K562 (cell line): ENCODE measurements around the gene FOXJ2. TPM values are rescaled to one million over a fixed set of nuclear protein-coding genes. Genes with fewer than 3 reads are reported as not detected.

Experiments used
- CBFA2T3 ChIP-seq: fragments of 450-650 bp; IDR thresholded peaks from 2 replicates; pipeline ENCODE4 v1.6.1; 2017
- CBX8 ChIP-seq: fragments of 200-600 bp; sonication (generic); IDR thresholded peaks from 2 replicates; pipeline ENCODE4 v1.6.1; 2012; ENCODE audit warnings: borderline replicate concordance, mixed run types, low read depth, mild to moderate bottlenecking, moderate library complexity, mixed read lengths, low read length, control low read depth, inconsistent platforms; ENCODE audit not compliant: poor library complexity, severe bottlenecking; ENCODE audit errors: extremely low read depth
- CHD1 ChIP-seq: fragments of 200-600 bp; sonication (generic); IDR thresholded peaks from one replicate; pipeline ENCODE4 v1.6.1; 2012; ENCODE audit warnings: mild to moderate bottlenecking, moderate library complexity, low read length, inconsistent platforms
- CREM ChIP-seq: IDR thresholded peaks from 2 replicates; pipeline ENCODE4 v1.6.1; 2014; ENCODE audit warnings: antibody characterized with exemption, low read depth
- EWSR1 ChIP-seq: fragments of 450-650 bp; IDR thresholded peaks from 2 replicates; pipeline ENCODE4 v1.6.1; 2018; ENCODE audit warnings: borderline replicate concordance, mild to moderate bottlenecking, low read depth, moderate library complexity; ENCODE audit not compliant: partially characterized antibody
- L3MBTL2 ChIP-seq: fragments of 450-650 bp; IDR thresholded peaks from 2 replicates; pipeline ENCODE4 v1.6.1; 2016; ENCODE audit warnings: mild to moderate bottlenecking, moderate library complexity
- MYC ChIP-seq, 2 experiments: fragments of 250-450 bp in 1 of 2; sonication (Bioruptor Pico) in 1 of 2; IDR thresholded peaks; 2 replicates each; pipeline versions ENCODE4 v1.5.1 to v1.6.1; 2012 to 2021; ENCODE audit warnings: low read depth in 2 of 2, borderline replicate concordance in 1 of 2, improper control_type of control experiment in 1 of 2, low read length in 1 of 2, mild to moderate bottlenecking in 1 of 2, moderate library complexity in 1 of 2
- NELFE ChIP-seq: IDR thresholded peaks from 2 replicates; pipeline ENCODE4 v1.6.1; 2011; ENCODE audit warnings: mild to moderate bottlenecking; ENCODE audit not compliant: insufficient read depth, insufficient read length
- NFIX ChIP-seq: fragments of 250-450 bp; sonication (Bioruptor Pico); IDR thresholded peaks from 2 replicates; pipeline ENCODE4 v1.4.0; 2020; ENCODE audit warnings: low read depth, mild to moderate bottlenecking, moderate library complexity
- TEAD2 ChIP-seq: fragments of 450-650 bp; IDR thresholded peaks from 2 replicates; pipeline ENCODE4 v1.6.1; 2016; ENCODE audit warnings: missing genetic modification characterization, control low read depth, missing compliant biosample characterization
- polyA plus RNA-seq, 8 experiments: library from polyadenylated mRNA; depleted of rRNA in 4 of 8; stranded (reverse) in 5 of 8; unstranded in 3 of 8; fragments of >200 nt; fragmentation: Nextera tagmentation in 2 of 8; fragmentation: Illumina TruSeq in 1 of 8; extraction: Ambion mirVana in 2 of 8; extraction: Trizol in 1 of 8; gene quantifications; 2 replicates each; pipeline versions ENCODE4 v1.2.1 to v1.2.3, GENCODE V29; 2011 to 2014; ENCODE audit warnings: inconsistent platforms in 1 of 8, missing spikeins in 1 of 8
- total RNA-seq, 7 experiments: library from RNA; depleted of rRNA in 6 of 7; stranded (reverse); fragments of >200 nt in 6 of 7; fragmentation: Illumina TruSeq in 2 of 7; extraction: Trizol in 2 of 7; gene quantifications; 2 replicates each; pipeline versions ENCODE4 v1.2.1 to v1.2.3, GENCODE V29; 2011 to 2021; ENCODE audit warnings: low replicate concordance in 1 of 7
- TF ChIP-seq, protein P1 (sequence below), 2 experiments: fragments of 450-650 bp in 1 of 2; sonication (generic) in 1 of 2; formaldehyde crosslinking; conservative IDR thresholded peaks; 2 replicates each; pipeline versions ENCODE4 v1.4.0 to v1.8.1; 2020 to 2022; ENCODE audit warnings: mild to moderate bottlenecking in 1 of 2, missing genetic modification reagents in 1 of 2
- TF ChIP-seq, protein P2 (sequence below): sonication (generic); formaldehyde crosslinking; IDR thresholded peaks from 2 replicates; pipeline ENCODE4 v1.5.0; 2020; ENCODE audit warnings: missing genetic modification reagents
- TF ChIP-seq, protein P3 (sequence below), 2 experiments: fragments of 200-800 bp in 1 of 2; sonication (Bioruptor generic) in 1 of 2; sonication (generic) in 1 of 2; formaldehyde crosslinking in 1 of 2; IDR thresholded peaks in 1 of 2; conservative IDR thresholded peaks in 1 of 2; 2 replicates each; pipeline versions ENCODE4 v1.5.0 to v1.6.1; 2016 to 2020; ENCODE audit warnings: missing compliant biosample characterization in 1 of 2, missing genetic modification characterization in 1 of 2, missing genetic modification reagents in 1 of 2
- TF ChIP-seq, protein P4 (sequence below): fragments of 250-450 bp; sonication (Bioruptor Pico); IDR thresholded peaks from 2 replicates; pipeline ENCODE4 v1.8.0; 2022; ENCODE audit warnings: moderate library complexity, mild to moderate bottlenecking, inconsistent platforms
- TF ChIP-seq, protein P5 (sequence below): IDR thresholded peaks from 2 replicates; pipeline ENCODE4 v1.6.1; 2016; ENCODE audit warnings: missing genetic modification characterization, missing compliant biosample characterization
- TF ChIP-seq, protein P6 (sequence below): fragments of 450-650 bp; IDR thresholded peaks from 2 replicates; pipeline ENCODE4 v1.6.1; 2016; ENCODE audit warnings: low read depth, mild to moderate bottlenecking, moderate library complexity

The FOXJ2 gene
- total and polyA plus RNA-seq, 9 of the 15 experiments (the other 6 are each of a cell fraction or from before 2014, with no cell fraction given) = 1.0 to 7.5 (median 2.4) TPM

DNA sequence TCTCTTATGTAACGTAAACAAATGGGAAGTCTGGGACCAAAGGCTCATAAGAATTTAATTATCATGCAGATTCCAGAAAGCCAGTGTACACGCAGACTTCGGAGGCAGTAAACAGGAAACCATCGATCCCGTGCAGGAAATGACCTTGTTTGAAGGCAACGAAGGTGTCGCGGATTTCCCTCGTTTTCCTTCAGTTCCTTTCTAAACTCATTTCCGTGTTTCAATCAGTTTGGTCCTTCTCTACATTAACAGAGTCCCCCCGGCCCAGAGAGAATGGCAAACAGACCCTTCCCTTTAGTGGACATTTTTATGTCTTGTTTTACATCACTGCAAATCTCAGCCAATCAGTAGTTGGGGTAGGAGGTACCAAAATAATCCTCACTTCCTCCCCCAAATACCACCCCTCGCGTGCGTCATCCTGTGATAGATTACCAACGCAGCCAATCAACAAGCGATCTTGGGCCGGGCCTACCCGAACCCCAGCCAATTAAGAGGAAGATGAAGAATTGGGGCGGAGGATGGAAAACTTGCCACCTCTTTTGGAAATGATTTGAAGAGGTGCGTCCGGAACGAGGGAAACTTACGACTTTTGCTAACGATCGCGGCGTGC lies 6.1 kb upstream of the FOXJ2 start (continued):
- TF ChIP-seq L3MBTL2 (no peak; the same call in 1 of the 2 replicates), EWSR1 (no peak), CREM (peak; percentile 83), NELFE (no peak), CHD1 (no peak), MYC (IDR thresholded peaks at IDR 0.05; ENCODE audit: low read depth, low read length) (no peak), MYC (CRISPR knock-in tag; IDR thresholded peaks at IDR 0.05; ENCODE audit: borderline replicate concordance, low read depth) (no peak), CBX8 (no peak), CBFA2T3 (no peak), NFIX (no peak), TEAD2 (tag) (no peak)
- TF ChIP-seq, protein P1, sequence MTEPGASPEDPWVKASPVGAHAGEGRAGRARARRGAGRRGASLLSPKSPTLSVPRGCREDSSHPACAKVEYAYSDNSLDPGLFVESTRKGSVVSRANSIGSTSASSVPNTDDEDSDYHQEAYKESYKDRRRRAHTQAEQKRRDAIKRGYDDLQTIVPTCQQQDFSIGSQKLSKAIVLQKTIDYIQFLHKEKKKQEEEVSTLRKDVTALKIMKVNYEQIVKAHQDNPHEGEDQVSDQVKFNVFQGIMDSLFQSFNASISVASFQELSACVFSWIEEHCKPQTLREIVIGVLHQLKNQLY (CRISPR knock-in tag; conservative IDR thresholded peaks at IDR 0.05) = no peak
- TF ChIP-seq, protein P2, sequence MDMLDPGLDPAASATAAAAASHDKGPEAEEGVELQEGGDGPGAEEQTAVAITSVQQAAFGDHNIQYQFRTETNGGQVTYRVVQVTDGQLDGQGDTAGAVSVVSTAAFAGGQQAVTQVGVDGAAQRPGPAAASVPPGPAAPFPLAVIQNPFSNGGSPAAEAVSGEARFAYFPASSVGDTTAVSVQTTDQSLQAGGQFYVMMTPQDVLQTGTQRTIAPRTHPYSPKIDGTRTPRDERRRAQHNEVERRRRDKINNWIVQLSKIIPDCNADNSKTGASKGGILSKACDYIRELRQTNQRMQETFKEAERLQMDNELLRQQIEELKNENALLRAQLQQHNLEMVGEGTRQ = no peak
- TF ChIP-seq, protein P3, sequence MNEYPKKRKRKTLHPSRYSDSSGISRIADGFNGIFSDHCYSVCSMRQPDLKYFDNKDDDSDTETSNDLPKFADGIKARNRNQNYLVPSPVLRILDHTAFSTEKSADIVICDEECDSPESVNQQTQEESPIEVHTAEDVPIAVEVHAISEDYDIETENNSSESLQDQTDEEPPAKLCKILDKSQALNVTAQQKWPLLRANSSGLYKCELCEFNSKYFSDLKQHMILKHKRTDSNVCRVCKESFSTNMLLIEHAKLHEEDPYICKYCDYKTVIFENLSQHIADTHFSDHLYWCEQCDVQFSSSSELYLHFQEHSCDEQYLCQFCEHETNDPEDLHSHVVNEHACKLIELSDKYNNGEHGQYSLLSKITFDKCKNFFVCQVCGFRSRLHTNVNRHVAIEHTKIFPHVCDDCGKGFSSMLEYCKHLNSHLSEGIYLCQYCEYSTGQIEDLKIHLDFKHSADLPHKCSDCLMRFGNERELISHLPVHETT (CRISPR knock-in tag; conservative IDR thresholded peaks at IDR 0.05 in 1 of 2, IDR thresholded peaks at IDR 0.05 in 1 of 2) = peak in 1 of 2 experiments; percentile 13; a peak in 1 of 4 replicates
- TF ChIP-seq, protein P4, sequence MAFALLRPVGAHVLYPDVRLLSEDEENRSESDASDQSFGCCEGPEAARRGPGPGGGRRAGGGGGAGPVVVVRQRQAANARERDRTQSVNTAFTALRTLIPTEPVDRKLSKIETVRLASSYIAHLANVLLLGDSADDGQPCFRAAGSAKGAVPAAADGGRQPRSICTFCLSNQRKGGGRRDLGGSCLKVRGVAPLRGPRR (CRISPR knock-in tag) = no peak
- TF ChIP-seq, protein P5, sequence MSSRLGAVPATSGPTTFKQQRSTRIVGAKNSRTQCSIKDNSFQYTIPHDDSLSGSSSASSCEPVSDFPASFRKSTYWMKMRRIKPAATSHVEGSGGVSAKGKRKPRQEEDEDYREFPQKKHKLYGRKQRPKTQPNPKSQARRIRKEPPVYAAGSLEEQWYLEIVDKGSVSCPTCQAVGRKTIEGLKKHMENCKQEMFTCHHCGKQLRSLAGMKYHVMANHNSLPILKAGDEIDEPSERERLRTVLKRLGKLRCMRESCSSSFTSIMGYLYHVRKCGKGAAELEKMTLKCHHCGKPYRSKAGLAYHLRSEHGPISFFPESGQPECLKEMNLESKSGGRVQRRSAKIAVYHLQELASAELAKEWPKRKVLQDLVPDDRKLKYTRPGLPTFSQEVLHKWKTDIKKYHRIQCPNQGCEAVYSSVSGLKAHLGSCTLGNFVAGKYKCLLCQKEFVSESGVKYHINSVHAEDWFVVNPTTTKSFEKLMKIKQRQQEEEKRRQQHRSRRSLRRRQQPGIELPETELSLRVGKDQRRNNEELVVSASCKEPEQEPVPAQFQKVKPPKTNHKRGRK (tag) = no peak
- TF ChIP-seq, protein P6, sequence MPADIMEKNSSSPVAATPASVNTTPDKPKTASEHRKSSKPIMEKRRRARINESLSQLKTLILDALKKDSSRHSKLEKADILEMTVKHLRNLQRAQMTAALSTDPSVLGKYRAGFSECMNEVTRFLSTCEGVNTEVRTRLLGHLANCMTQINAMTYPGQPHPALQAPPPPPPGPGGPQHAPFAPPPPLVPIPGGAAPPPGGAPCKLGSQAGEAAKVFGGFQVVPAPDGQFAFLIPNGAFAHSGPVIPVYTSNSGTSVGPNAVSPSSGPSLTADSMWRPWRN = no peak
